Adrenal gland (tissue), 5 donors: ENCODE measurements around the gene NEDD9.

Experiments used
- POLR2A ChIP-seq, 2 donors: fragments of 450-650 bp; IDR thresholded peaks; one replicate each; pipeline ENCODE4 v1.6.1; 2017; ENCODE audit warnings: antibody characterized with exemption in 2 of 2, mild to moderate bottlenecking in 2 of 2, moderate library complexity in 1 of 2
- TF ChIP-seq, protein P1 (sequence below), 6 experiments: fragments of 450-650 bp in 4 of 6; fragments of 200-600 bp in 2 of 6; sonication (generic) in 1 of 6; IDR thresholded peaks; 1 replicate in 5 of 6; 2 replicates in 1 of 6; pipeline versions ENCODE4 v1.5.1 to v1.8.0; 2016 to 2021; ENCODE audit warnings: antibody characterized with exemption in 6 of 6, mild to moderate bottlenecking in 2 of 6, moderate library complexity in 1 of 6
- donor health status: DM: no; HTN: no; CAD: no.

DNA sequence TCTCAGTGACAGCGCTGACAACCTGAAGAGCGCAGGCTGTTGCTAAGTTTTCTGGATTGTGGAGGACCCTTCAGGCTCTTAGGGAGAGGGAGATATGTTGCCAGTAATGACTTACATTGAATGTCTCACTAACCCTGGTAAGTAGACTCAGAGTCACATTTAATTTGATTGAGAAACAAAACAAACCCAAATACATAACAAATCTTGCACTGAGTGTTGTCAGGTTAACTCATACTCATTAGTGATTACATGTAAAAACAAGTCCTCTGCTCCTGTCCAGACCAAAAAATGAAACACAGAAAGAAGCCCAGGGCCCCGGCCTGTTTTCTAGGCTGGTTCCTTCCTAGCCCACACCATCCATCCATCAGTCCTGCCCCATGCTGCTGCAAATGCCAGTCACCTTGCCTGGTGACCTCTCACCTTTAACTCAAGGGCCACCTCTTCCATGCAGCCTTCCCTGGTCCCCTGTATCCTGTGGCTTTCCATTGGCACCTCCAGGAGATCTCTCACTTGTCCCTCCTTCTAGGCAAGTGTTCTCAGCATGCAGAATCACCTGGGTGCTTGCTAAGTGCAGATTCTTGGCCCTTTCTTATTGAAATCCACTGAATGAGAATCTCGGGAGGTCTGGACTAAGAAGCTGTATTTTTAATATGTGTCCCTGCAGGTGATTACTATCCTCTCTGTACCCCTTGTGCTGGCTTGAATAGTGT is 86.2 kb downstream of the NEDD9 start:
- TF ChIP-seq, protein P1, sequence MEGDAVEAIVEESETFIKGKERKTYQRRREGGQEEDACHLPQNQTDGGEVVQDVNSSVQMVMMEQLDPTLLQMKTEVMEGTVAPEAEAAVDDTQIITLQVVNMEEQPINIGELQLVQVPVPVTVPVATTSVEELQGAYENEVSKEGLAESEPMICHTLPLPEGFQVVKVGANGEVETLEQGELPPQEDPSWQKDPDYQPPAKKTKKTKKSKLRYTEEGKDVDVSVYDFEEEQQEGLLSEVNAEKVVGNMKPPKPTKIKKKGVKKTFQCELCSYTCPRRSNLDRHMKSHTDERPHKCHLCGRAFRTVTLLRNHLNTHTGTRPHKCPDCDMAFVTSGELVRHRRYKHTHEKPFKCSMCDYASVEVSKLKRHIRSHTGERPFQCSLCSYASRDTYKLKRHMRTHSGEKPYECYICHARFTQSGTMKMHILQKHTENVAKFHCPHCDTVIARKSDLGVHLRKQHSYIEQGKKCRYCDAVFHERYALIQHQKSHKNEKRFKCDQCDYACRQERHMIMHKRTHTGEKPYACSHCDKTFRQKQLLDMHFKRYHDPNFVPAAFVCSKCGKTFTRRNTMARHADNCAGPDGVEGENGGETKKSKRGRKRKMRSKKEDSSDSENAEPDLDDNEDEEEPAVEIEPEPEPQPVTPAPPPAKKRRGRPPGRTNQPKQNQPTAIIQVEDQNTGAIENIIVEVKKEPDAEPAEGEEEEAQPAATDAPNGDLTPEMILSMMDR (IDR thresholded peaks at IDR 0.05) = no peak
- TF ChIP-seq POLR2A (IDR thresholded peaks at IDR 0.05) = no peak
